Fibroblast of lung (primary cell): ENCODE data around the gene NSFL1C. TPM values are rescaled to one million over a fixed set of nuclear protein-coding genes. Genes with fewer than 3 reads are reported as not detected.

Source experiments
- DNase-seq, 2 donors: peaks; one replicate each; pipeline versions ENCODE4 v3.0.0 to v3.0.0-alpha.2; 2010; ENCODE audit warnings: low read depth in 2 of 2
- H2AFZ ChIP-seq: 2 replicates; pipeline ENCODE4 v1.5.1; 2012; ENCODE audit warnings: low read length, control low read depth, inconsistent platforms
- H3K27ac ChIP-seq: 2 replicates; pipeline ENCODE4 v1.5.1; 2011; ENCODE audit warnings: low read length, control low read depth; ENCODE audit not compliant: insufficient read depth
- H3K27me3 ChIP-seq: 2 replicates; pipeline ENCODE4 v1.5.1; 2011; ENCODE audit warnings: mild to moderate bottlenecking, low read length; ENCODE audit not compliant: control insufficient read depth, insufficient read depth
- H3K36me3 ChIP-seq: 2 replicates; pipeline ENCODE4 v1.5.1; 2011; ENCODE audit warnings: low read length; ENCODE audit not compliant: control insufficient read depth, insufficient read depth
- H3K4me1 ChIP-seq: 2 replicates; pipeline ENCODE4 v1.5.1; 2011; ENCODE audit warnings: low read length; ENCODE audit not compliant: control insufficient read depth, insufficient read depth; ENCODE audit errors: extremely low read depth
- H3K4me2 ChIP-seq: 2 replicates; pipeline ENCODE4 v1.5.1; 2011; ENCODE audit warnings: low read length, control low read depth; ENCODE audit not compliant: insufficient read depth; ENCODE audit errors: extremely low read depth
- H3K4me3 ChIP-seq, 4 experiments: fragments of 200-600 bp in 1 of 4; sonication (generic) in 1 of 4; replicated peaks in 1 of 4; 2 replicates each; pipeline ENCODE4 v1.5.1; 2011 to 2016; ENCODE audit warnings: low read length in 4 of 4, low read depth in 3 of 4, mild to moderate bottlenecking in 3 of 4, control low read depth in 2 of 4, inconsistent platforms in 1 of 4, mixed read lengths in 1 of 4; ENCODE audit not compliant: insufficient read depth in 1 of 4; ENCODE audit errors: control extremely low read depth in 1 of 4
- H3K79me2 ChIP-seq: 2 replicates; pipeline ENCODE4 v1.5.1; 2012; ENCODE audit warnings: mild to moderate bottlenecking, low read length, inconsistent platforms; ENCODE audit not compliant: control insufficient read depth, insufficient read depth
- H3K9ac ChIP-seq: 2 replicates; pipeline ENCODE4 v1.5.1; 2011; ENCODE audit warnings: mild to moderate bottlenecking, low read length, control low read depth; ENCODE audit not compliant: insufficient read depth
- H3K9me3 ChIP-seq: 2 replicates; pipeline ENCODE4 v1.5.1; 2012; ENCODE audit warnings: low read depth, low read length; ENCODE audit not compliant: control insufficient read depth, insufficient read depth
- H4K20me1 ChIP-seq: 2 replicates; pipeline ENCODE4 v1.5.1; 2011; ENCODE audit warnings: low read length; ENCODE audit not compliant: control insufficient read depth, insufficient read depth; ENCODE audit errors: extremely low read depth
- EZH2 ChIP-seq: IDR thresholded peaks from 2 replicates; pipeline ENCODE4 v1.5.1; 2012; ENCODE audit warnings: low read length, control low read depth, mild to moderate bottlenecking; ENCODE audit errors: missing control alignments
- polyA plus RNA-seq, 2 donors: library from polyadenylated mRNA; depleted of rRNA in 1 of 2; stranded (reverse) in 1 of 2; unstranded in 1 of 2; fragments of >200 nt; gene quantifications; 2 replicates each; pipeline ENCODE4 v1.2.1, GENCODE V29; 2011 to 2012; ENCODE audit warnings: missing spikeins in 1 of 2
- total RNA-seq: library from RNA; depleted of rRNA; stranded (reverse); fragments of >200 nt; gene quantifications from 2 replicates; pipeline ENCODE4 v1.2.1, GENCODE V29; 2014
- TF ChIP-seq, protein P1 (sequence below), 2 donors: IDR thresholded peaks in 1 of 2; conservative IDR thresholded peaks in 1 of 2; 1 replicate in 1 of 2; 2 replicates in 1 of 2; pipeline ENCODE4 v1.5.1; 2011 to 2012; ENCODE audit warnings: low read length in 2 of 2, control low read depth in 1 of 2, inconsistent platforms in 1 of 2, low read depth in 1 of 2, mild to moderate bottlenecking in 1 of 2

The NSFL1C gene
- total and polyA plus RNA-seq, 2 donors (not counting 1 experiment from before 2014, with no cell fraction given): 17.8 to 24.3 TPM

DNA sequence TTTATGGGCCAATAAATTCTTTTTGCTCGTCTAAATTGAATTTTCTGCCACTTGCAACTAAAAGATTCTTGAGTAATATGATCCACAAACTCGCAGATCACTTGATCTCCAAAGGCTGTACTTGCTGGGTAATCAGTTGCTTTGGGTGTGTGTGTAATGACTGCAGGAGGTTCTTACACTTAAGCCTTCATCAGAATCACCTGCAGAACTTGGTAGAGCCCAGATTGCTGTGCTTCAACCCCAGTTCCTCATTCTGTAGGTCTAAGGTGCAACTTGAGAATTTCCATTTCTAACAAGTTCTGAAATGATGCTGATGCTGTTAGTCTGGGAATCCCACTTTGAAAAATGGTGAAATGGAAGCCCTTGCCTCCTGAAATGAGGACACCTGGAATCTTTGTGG is 60.8 kb downstream of the NSFL1C start:
- Histone ChIP-seq H3K9ac (no peak overlapping the region), H3K4me1 (no peaks in the 10 kb centered on the region), H2AFZ (no peak overlapping the region), H3K27ac (no peak overlapping the region), H3K36me3 (no peaks in the 10 kb centered on the region), H3K4me3 (no peak overlapping the region), H3K27me3 (no peaks in the 10 kb centered on the region), H4K20me1 (no peaks in the 10 kb centered on the region), H3K79me2 (no peaks in the 10 kb centered on the region), H3K9me3 (no peaks in the 10 kb centered on the region), H3K4me2 (no peak overlapping the region)
- DNase-seq: no peak
- no peak for TF ChIP-seq EZH2
- TF ChIP-seq, protein P1, sequence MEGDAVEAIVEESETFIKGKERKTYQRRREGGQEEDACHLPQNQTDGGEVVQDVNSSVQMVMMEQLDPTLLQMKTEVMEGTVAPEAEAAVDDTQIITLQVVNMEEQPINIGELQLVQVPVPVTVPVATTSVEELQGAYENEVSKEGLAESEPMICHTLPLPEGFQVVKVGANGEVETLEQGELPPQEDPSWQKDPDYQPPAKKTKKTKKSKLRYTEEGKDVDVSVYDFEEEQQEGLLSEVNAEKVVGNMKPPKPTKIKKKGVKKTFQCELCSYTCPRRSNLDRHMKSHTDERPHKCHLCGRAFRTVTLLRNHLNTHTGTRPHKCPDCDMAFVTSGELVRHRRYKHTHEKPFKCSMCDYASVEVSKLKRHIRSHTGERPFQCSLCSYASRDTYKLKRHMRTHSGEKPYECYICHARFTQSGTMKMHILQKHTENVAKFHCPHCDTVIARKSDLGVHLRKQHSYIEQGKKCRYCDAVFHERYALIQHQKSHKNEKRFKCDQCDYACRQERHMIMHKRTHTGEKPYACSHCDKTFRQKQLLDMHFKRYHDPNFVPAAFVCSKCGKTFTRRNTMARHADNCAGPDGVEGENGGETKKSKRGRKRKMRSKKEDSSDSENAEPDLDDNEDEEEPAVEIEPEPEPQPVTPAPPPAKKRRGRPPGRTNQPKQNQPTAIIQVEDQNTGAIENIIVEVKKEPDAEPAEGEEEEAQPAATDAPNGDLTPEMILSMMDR (conservative IDR thresholded peaks at IDR 0.05 in 1 of 2, IDR thresholded peaks at IDR 0.05 in 1 of 2; ENCODE audit: low read depth in 1 of 2, low read length in 2 of 2): no peak

DNA sequence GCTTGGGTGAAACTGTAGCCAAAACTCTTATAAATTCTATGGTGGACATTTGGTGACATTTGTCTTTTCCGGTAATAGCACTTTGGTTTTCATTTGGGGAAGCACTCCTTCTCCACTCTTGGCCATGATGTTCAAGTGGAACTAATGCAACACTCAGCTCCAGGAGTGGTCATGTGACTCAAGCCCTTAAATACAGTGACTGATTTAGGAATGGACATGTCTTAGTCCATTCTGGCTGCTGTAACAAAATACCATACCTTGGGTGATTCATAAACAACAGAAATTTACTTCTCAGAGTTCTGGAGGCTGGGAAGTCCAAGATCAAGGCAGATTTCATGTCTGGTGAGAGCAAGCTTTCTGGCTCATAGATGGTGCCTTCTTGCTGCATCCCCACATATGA is 63.0 kb downstream of the NSFL1C start:
- H3K27ac ChIP-seq: no peak overlapping the region
- H3K36me3 ChIP-seq: no peaks in the 10 kb centered on the region
- no peaks in the 10 kb centered on the region for H3K79me2 ChIP-seq
- H3K4me1 ChIP-seq: peaks cover 3% of the 10 kb centered on the region
- no peak overlapping the region for H3K4me3 ChIP-seq
- H2AFZ ChIP-seq: no peak overlapping the region
- H3K9me3 ChIP-seq: no peaks in the 10 kb centered on the region
- H4K20me1 ChIP-seq: no peaks in the 10 kb centered on the region
- no peak overlapping the region for H3K9ac ChIP-seq
- TF ChIP-seq, protein P1 (conservative IDR thresholded peaks at IDR 0.05 in 1 of 2, IDR thresholded peaks at IDR 0.05 in 1 of 2; ENCODE audit: low read depth in 1 of 2, low read length in 2 of 2): no peak
- TF ChIP-seq EZH2: no peak
- no peak for DNase-seq
- no peaks in the 10 kb centered on the region for H3K27me3 ChIP-seq
- H3K4me2 ChIP-seq: no peak overlapping the region

DNA sequence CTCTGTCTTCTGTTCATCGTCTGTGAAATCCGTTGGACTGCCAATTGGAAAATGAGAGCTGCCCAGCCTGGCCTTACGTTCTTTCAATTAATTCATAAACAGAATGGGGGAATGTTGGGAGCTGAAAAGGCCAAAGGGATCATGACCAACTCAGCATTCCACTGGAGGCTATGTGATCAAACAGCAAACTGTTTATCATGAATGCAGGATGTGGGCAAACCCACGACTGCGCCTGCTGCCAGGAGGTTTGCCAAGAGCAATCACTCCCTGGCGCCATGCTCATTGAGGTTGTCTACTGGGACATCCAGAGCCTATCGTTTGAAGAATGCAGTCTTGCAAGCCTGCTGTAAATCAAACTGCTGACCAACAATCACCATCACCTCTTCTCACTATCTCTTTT is 64.5 kb downstream of the NSFL1C start:
- Histone ChIP-seq H3K27ac (no peak overlapping the region), H3K79me2 (no peaks in the 10 kb centered on the region), H3K4me1 (peaks cover 3% of the 10 kb centered on the region), H3K9me3 (no peaks in the 10 kb centered on the region), H2AFZ (no peak overlapping the region), H3K4me3 (no peak overlapping the region), H3K4me2 (no peak overlapping the region), H4K20me1 (no peaks in the 10 kb centered on the region), H3K27me3 (no peaks in the 10 kb centered on the region), H3K36me3 (no peaks in the 10 kb centered on the region), H3K9ac (no peak overlapping the region)
- TF ChIP-seq, protein P1 (conservative IDR thresholded peaks at IDR 0.05 in 1 of 2, IDR thresholded peaks at IDR 0.05 in 1 of 2; ENCODE audit: low read depth in 1 of 2, low read length in 2 of 2): no peak
- no peak for TF ChIP-seq EZH2
- DNase-seq: peak; percentile 64 to 76
